Smooth muscle cell of the umbilical artery (primary cell): ENCODE results near the gene DES. TPM values are rescaled to one million over a fixed set of nuclear protein-coding genes. Genes with fewer than 3 reads are reported as not detected.

ENCODE experiments used
- total RNA-seq: library from RNA; depleted of rRNA; stranded (reverse); fragments of >200 nt; gene quantifications from 2 replicates; pipeline ENCODE4 v1.2.3, GENCODE V29; 2014

Gene DES
- 5.3 and 6.1 TPM in 2 replicates for total RNA-seq

GRCh38 chr2:219418155-219419011, at the start of gene DES:
DES (plus strand) TSS chr2:219418377; CDS start chr2:219418463, 86 bp downstream.

GRCh38 chr2:219387306-219388120, 30.7 kb upstream of the DES start, which contains the start of gene DNPEP:
DNPEP (minus strand) TSS chr2:219387912; CDS start chr2:219387794, 118 bp downstream.

DNA sequence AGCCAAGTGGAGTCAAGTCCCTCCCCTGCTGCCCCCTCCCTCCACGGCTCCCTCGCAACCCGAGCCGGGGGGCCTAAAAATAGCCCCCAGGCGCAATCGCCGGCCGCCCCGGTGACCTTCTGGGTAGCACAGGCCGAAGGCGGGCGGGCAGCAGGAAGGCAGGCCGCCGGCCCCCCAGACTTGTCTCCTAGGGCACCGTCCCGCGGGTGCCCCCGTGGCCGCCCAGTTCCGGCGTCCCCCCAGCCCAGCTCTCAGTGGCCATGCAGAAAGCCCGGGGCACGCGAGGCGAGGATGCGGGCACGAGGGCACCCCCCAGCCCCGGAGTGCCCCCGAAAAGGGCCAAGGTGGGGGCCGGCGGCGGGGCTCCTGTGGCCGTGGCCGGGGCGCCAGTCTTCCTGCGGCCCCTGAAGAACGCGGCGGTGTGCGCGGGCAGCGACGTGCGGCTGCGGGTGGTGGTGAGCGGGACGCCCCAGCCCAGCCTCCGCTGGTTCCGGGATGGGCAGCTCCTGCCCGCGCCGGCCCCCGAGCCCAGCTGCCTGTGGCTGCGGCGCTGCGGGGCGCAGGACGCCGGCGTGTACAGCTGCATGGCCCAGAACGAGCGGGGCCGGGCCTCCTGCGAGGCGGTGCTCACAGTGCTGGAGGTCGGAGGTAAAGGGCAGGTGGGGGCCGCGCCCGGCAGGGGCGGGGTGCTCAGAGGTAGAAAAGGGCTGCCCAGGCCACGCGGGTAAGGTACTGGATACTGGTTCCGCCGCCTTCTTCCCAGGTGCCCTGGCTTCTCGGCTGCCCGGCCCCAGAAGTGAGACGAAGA, 16.7 kb downstream of the DES start, which contains the start of gene SPEG:
Gene SPEG (plus strand): TSS at position 126 of the 808 bp plus-strand sequence. CDS start 135 bp downstream, at position 261.

Other genes with a start within 250 kb of the DES start
- gene SLC23A3, start 248.3 kb upstream of the DES start, total RNA-seq, result 0.89 and 2.8 TPM in 2 replicates
- 20.5 and 22.7 TPM in 2 replicates for gene CNPPD1, start 241.5 kb upstream of the DES start, total RNA-seq
- gene RETREG2, start 240.1 kb upstream of the DES start, total RNA-seq, result 55.4 and 60.6 TPM in 2 replicates
- gene ZFAND2B, start 211.6 kb upstream of the DES start, total RNA-seq, result 11.0 and 16.0 TPM in 2 replicates
- gene ABCB6, start 199.4 kb upstream of the DES start, total RNA-seq, result 28.1 and 52.0 TPM in 2 replicates
- 31.8 and 40.6 TPM in 2 replicates for gene ATG9A, start 188.7 kb upstream of the DES start, total RNA-seq
- 35.3 and 38.6 TPM in 2 replicates for gene ANKZF1, start 188.6 kb upstream of the DES start, total RNA-seq
- gene GLB1L, start 172.9 kb upstream of the DES start, total RNA-seq, result 10.0 and 13.7 TPM in 2 replicates
- gene STK16, start 172.9 kb upstream of the DES start, total RNA-seq, result 37.2 and 42.2 TPM in 2 replicates
- not detected in 2 replicates for gene TUBA4B, start 165.1 kb upstream of the DES start, total RNA-seq
- gene TUBA4A, start 164.5 kb upstream of the DES start, total RNA-seq, result 6.5 and 6.6 TPM in 2 replicates
- gene DNAJB2, start 139.0 kb upstream of the DES start, total RNA-seq, result 37.7 and 59.8 TPM in 2 replicates
- 66.2 and 67.6 TPM in 2 replicates for gene PTPRN, start 109.0 kb upstream of the DES start, total RNA-seq
- gene RESP18, start 85.6 kb upstream of the DES start, total RNA-seq, result not detected in 2 replicates
- 52.6 and 57.3 TPM in 2 replicates for gene DNPEP, start 30.5 kb upstream of the DES start, total RNA-seq
- 36.2 and 61.6 TPM in 2 replicates for gene SPEG, start 16.5 kb downstream of the DES start, total RNA-seq
- gene GMPPA, start 80.5 kb downstream of the DES start, total RNA-seq, result 52.9 and 67.4 TPM in 2 replicates
- under 0.01 and 0.09 TPM in 2 replicates for gene ASIC4, start 96.1 kb downstream of the DES start, total RNA-seq
- 519 and 687 TPM in 2 replicates for gene CHPF, start 125.4 kb downstream of the DES start, total RNA-seq
- 0.88 and 1.2 TPM in 2 replicates for gene TMEM198, start 125.7 kb downstream of the DES start, total RNA-seq
- 43.1 and 51.8 TPM in 2 replicates for gene OBSL1, start 153.2 kb downstream of the DES start, total RNA-seq
- gene INHA, start 153.9 kb downstream of the DES start, total RNA-seq, result 0.55 TPM in 1 of 2 replicates, not detected in the other
- 13.1 and 15.6 TPM in 2 replicates for gene STK11IP, start 179.5 kb downstream of the DES start, total RNA-seq
- 2.7 and 6.6 TPM in 2 replicates for gene SLC4A3, start 209.3 kb downstream of the DES start, total RNA-seq